NCI-H82 (cell line): ENCODE data around the gene CRELD1.
A peak's percentile ranks its signal among the peaks of the same experiment; 100 is the strongest.
"Not testable (repeated sequence)": the region's sequence is repeated elsewhere in the genome, so short reads cannot be mapped to it uniquely, and the experiment has no call there.

Source experiments
- DNase-seq: peaks from one replicate; lab custom pipeline; 2025; lab: John Stamatoyannopoulos, UW

The CRELD1 gene

DNA sequence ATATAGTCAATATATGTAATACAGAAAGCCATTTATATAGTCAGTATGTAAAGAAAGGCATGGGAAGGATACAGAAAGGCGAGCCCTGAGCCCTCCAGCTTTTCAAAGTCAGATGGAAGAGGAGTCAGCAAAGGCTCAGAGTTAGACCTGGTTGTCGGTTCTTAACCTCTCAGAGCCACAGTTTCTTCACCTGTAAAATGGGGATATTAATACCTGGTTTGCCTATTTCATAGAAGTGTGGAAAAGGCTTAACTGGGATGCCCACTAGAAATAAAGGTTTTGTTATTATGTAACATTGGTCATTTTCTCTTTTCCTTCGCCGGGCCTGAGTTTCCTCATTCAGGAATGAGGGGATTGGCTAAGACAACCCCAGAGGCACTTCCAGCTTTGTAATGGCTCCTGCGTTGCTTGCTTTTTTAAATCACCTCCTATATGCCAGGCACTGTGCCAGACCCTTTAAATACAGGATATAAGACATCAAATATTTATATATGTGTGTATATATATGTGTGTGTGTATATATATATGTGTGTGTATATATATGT lies 2.4 kb downstream of the CRELD1 start:
- no peak for DNase-seq

DNA sequence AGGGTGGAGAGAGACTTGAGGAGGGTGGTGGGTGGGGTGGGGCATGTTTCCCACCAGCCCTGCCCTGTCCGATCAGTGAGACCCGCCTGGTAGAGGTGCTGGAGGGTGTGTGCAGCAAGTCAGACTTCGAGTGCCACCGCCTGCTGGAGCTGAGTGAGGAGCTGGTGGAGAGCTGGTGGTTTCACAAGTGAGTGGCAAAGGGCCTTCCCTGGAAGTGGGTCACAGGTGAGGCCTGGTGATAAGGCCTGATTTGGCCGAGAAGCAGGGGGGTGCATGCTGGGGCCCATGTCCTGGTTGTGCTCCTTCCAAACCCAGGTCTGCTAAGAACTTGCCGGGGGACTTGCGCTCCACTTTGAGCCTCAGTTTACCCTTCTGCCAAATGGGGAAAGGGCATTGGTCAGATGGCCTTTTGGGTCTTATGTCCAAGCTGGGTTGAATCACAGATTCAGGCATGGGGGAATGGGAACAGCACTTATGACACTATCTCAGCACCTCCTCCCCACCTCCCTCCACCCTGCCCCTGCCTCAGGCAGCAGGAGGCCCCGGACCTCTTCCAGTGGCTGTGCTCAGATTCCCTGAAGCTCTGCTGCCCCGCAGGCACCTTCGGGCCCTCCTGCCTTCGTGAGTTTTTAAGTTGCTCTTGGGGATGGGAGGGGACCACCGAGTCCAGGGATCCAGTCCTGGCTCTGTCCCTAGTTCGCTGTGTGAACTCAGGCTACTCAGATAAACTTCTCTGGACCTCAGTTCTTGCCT lies 4.0 kb downstream of the CRELD1 start:
- DNase-seq = no peak

DNA sequence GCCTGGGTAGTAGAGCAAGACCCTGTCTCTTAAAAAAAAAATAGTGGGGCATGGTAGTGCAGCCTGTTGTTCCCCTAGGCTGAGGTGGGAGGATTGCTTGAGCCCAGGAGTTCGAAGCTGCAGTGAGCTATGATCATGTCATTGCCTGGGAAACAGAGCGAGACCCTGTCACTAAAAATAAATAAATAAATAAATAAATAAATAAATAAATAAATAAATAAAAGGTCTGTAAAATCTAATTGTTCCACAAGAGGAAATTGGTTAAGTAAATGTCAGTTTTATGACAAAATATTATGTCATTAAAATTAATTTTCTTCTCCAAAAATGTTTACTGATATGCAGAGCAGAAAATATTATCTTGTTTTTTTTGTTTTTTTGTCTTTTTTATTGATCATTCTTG lies 5.3 kb downstream of the CRELD1 start:
- DNase-seq = no peak

DNA sequence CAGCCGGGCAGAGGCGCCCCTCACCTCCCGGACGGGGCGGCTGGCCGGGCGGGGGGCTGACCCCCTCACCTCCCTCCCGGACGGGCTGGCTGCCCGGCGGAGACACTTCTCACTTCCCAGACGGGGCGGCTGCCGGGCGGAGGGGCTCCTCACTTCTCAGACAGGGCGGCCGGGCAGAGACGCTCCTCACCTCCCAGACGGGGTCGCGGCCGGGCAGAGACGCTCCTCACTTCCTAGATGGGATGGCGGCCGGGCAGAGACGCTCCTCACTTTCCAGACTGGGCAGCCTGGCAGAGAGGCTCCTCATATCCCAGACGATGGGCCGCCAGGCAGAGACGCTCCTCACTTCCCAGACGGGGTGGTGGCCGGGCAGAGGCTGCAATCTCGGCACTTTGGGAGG lies 6.3 kb downstream of the CRELD1 start:
- not testable (repeated sequence) for DNase-seq

DNA sequence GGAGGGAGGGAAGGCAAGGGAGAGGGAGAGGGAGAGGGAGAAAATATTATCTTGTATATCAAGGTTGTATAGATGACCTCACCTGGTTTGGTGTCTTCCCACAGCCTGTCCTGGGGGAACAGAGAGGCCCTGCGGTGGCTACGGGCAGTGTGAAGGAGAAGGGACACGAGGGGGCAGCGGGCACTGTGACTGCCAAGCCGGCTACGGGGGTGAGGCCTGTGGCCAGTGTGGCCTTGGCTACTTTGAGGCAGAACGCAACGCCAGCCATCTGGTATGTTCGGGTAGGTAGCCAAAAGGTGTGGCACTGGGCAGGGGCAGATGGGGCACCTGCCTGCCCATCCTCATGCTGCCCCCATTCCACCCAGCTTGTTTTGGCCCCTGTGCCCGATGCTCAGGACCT lies 7.1 kb downstream of the CRELD1 start:
- DNase-seq = no peak

DNA sequence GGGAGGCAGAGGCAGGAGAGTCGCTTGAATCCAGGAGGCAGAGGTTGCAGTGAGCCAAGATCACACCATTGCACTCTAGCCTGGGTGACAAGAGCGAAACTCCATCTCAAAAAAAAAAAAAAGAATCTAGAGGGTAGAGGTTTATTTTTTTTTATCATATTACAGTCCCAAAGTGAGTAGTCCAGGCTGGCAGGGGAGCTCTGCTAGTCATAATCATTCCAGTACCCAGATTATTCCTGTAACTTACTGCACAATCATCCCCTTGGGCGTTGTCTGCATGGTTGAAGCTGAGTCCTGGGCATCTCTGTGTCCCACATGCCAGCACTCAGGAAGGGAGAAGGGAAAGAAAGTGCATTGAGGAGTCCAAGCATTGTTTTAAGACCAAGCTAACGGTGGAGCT lies 8.5 kb downstream of the CRELD1 start:
- DNase-seq = no peak

DNA sequence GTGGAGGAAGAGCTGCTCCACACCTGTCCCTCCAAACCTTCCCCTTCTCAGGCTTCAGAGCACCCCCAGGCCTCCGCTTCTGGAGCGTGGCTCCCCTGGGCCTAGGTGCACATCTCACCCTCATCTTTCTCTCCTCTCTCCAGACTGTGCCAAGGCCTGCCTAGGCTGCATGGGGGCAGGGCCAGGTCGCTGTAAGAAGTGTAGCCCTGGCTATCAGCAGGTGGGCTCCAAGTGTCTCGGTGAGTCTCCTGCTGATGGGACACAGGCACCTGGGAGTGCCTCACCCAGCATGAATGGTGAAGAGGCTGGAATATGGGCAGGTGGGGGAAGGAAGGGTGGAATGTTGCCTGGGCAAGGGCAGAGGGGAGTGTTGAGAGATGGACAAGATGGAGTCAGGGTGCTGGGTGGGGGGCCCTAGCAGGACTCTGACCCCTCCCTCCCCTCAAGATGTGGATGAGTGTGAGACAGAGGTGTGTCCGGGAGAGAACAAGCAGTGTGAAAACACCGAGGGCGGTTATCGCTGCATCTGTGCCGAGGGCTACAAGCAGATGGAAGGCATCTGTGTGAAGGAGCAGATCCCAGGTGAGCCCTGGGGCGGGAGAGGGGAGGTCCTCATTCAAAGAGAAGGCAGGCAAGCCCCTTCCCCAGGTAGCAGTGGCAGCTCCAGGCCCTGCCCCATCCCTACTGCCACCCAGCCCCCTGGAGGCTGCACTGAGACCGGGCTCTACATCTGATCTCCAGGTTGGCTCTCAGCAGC lies 9.5 kb downstream of the CRELD1 start:
- no peak for DNase-seq

DNA sequence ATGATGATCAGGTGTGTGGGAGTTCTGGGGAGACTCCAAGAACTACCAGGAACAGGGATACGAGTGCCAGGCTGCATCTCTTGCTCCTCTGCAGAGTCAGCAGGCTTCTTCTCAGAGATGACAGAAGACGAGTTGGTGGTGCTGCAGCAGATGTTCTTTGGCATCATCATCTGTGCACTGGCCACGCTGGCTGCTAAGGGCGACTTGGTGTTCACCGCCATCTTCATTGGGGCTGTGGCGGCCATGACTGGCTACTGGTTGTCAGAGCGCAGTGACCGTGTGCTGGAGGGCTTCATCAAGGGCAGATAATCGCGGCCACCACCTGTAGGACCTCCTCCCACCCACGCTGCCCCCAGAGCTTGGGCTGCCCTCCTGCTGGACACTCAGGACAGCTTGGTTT lies 10.6 kb downstream of the CRELD1 start:
- DNase-seq = no peak

DNA sequence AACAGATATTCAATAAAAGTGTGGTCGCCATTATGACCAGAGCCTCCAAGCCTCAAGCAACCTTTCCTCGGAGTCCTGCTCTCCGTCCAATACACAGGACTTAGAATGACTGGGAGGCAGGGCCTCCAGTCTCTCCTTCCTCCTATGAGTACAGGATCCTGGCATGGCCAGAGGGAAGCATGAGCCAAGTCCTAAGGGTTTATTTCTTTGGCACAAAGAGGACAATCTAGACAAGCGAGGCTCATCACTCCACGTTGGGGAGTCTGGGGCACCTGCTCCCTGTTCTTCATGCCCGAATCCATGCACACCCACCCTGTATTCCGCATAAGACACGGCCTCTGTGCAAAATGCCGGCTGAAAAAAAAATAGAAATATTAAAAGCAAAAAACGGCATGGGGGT lies 11.7 kb downstream of the CRELD1 start:
- DNase-seq = no peak

DNA sequence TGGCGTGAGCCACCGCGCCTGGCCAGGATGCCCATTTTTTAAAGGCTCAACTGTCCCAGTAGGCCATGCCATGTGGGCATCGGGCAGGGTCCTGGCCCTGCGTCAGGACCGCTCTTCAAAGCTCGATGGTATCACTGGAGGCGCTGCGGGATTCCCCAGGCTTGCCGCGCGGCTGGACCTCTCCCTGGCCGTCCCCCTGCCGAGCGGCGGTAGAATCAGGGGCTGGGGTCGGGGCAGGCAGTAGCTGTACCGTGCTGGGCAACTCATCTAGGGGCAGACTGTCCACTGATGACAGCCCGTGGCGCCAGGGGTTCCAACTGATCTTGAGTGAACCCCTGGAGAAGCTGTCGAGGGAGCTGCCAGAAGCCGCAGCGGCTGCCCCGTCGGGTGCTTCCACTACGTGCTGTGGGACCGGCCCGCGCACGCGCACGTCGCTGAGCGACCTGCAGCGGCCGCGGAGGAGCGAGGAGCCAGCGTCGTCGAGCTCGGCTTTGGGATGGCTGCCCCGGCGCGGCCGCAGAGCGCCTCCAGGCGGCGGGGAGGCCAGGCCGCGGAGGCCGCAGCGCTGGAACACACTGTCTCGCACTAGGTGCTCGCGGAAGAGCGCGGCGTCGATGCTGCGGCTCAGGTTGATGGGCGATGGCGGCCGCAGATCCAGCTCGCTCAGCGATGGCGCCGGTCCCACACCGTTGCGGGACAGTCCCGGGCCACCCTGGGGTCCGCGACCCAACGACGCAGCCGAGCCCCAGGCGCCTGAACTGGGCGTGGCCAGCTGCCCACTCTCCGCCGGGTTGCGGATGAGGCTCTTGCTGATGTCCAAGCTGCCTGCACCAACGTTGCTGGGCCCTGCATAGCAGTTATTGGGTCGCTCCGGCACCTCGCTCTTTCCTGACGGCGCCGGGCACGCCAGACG lies 12.7 kb downstream of the CRELD1 start:
- DNase-seq = peak; percentile 91

DNA sequence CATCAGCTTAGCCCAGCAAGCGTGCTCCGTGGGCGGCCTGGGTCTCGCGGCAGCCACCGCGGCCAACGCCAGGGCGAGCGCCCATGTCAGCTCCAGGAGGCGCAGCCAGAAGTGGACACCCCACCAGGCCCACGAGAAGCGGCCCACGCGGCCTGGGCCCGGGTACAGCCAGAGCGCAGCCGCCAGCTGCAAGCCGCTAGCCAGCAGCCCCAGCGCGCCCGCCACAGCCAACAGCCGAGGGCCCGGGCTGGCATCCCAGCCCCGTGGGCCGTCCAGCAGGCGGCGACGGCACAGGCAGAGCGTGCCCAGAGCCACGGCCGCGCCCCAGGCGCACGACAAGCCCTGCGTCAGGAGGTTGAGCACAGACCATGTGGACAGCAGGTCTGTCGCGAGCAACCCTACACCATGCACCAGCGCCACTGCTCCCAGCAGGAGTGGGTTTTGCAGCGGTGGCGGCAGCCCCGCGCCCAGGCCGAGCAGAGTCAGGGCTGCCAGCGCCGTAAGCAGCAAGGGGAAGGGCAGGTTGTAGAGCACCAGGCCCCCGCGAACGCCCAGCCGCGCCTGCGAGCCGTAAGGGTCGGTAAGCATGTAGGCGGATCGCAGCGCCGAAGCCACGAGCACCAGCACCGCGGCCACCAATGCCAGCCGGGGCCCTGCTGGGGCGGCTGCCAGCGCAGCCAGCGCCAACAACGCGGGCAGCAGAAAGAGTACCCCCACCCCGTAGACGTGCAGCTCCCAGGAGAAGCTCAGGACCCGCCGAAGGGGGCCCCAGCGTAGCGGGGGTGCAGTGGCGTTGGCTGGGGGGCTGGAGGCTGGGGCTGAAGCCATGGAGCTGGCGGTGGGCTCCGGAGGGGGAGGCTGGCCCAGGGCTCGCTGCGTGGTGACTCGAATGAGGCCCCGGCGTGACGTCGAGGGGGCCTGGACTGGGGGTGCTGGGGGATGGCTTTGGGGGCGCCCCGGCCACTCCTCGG lies 13.7 kb downstream of the CRELD1 start:
- peak; percentile 85 for DNase-seq

DNA sequence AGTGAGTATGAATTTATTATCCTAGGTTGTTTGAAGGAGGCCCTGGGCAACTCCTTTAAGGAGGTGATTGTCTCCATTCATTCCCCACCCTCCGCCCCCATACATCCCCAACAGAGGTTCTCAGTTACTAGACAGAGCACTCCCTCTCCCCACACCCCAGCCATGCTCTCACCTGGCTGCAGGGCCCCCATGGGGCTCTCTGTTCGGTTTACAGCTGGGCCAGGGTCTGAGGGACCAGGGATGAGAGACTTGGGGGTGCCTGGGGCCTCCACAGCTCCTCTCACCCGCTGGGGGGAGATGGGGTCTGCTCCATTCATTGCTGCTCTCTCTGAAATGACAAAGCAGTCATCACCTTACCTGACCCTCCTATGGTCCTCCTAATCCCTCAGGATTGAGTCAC lies 15.0 kb downstream of the CRELD1 start:
- DNase-seq = no peak

DNA sequence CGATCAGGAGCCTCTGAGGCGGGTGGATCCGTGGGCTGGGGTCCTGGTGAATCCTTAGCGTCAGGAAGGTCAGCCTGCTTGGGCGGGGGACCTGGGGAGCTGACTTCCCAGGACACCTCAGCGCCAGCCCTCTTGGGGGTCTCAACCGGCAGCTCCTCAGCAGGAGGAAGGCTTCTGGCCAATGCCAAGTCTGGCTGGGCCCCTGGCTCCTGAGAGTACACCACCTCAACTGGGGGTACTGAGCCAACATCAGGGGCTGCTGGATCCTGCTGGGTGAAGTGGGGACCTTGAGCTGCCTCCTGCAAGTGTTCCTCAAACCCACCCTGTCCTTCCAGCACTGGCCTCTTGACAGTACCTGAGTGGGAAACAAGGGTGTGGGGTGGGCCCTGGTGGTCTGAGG lies 15.5 kb downstream of the CRELD1 start:
- no peak for DNase-seq

DNA sequence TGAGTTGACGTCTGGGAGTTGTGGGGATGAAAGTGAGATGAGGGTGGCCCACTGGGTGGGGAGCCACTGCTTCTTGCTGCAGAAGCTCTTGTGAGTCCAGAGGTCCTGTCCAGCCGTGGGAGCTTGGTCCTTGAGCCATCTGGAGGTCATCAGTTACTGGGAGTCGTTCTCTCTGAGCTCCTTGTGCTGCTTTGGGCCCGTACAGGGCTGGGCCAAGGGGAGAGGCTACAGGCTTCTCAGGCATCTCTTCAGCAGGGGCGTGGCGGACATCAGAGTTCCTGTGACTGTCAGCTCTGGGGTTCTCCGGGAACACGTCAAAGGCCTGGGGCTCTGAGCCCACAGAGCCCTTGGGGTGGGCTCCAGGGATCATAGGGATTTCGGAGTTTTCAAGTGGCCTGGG lies 16.0 kb downstream of the CRELD1 start:
- no peak for DNase-seq

DNA sequence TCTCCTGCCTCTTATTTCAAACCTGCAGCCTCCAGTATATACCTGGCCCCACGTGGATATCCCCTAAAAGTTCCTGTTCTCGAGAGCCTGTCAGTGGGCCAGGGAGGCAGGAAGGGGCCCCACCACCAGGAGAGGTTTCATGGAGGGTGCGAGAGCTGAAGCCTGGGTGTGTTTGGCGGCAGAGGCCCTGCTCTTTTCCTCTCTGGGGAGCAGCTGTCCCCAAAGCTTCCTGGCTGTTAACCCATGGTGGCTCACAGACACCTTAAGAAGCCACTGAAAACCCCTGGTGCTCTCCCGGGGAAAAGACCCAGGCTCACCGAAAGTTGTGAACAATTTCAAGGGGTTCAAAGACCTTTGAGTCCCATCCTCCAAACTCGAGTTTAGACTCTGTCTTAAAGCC lies 17.5 kb downstream of the CRELD1 start:
- no peak for DNase-seq

DNA sequence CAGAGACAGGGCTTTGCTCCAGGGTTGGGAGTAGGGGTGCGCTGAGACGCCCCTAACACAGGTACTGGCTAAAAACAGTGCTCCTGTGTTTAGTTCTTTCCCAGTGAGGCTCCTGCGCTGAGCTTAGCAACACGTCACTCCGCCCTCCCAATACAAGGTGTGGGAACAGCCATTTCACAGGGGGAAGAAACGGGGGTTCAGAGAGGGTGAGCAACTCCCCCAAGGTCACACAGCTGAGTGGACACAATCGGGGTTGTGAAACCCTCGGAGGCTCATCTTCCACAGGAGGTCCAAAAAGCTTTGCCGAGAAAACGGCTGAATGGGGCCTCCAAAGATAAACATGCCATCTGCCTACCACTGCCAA lies 17.9 kb downstream of the CRELD1 start:
- no peak for DNase-seq

DNA sequence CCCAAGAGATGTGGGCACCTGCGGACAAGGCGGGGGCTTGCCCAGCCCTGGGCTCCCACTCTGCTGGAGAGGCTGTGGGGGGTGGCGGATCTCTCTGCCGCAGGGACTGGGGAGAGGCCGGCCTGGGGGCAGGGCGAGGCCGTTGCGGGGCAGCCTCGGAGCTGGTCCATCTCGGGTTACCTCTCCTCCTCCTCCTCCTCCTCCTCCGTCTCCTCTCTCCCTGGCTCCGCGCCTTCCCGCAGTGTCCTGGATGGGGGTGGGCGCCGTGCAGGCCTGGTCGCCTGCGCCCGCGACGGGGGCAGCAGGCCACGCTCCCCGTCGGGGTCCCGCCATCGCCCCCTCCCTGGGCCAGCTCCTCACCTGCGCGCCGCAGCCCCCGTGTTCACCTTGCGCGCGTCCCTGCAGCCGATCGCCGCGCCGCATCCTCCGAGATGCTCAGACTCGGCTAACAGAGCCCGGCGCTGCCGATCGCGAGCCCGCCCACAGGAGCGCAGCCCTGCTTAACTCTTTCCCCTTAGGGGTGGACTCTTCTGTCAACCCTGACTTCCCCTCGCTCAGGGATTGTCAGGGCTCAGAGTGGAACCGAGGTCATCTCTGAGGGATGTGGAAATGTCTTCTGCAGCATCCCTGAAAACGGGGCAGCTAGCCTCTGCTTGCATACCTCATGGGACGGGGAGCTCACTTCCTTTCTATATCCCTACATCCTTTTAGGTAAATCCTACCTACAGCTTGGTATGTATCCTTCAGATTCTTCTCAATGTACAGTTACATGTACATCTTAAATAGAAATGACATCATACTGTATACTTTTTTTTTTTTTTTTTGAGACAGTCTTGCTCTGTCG lies 18.6 kb downstream of the CRELD1 start, which contains the start of gene PRRT3:
Gene PRRT3 (minus strand): TSS at position 447 of the 844 bp plus-strand sequence. CDS start 2,293 bp downstream, outside the sequence.
- peak; percentile 10 for DNase-seq

DNA sequence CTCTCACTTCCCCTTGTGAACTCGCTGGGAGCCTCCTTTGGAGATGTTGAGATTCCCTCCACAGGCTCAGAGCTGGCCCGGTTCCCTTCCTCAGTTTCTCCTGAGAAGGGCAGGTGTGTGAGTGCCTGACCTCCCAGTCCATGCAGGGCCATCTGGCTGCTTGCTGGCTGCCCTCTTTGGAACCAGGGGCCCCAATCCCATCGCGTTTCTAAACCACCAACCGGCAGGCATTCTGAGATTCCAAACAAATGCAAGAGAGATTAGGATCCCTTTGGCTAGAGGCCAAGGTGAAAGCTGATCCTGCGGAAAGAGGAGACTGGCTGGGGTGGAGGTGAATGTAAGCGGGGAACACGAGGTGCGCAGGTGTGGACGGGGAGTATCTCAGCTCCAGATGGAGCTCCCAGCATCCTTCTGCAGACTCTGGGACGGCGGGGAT lies 21.5 kb downstream of the CRELD1 start:
- DNase-seq = peak; percentile 94

DNA sequence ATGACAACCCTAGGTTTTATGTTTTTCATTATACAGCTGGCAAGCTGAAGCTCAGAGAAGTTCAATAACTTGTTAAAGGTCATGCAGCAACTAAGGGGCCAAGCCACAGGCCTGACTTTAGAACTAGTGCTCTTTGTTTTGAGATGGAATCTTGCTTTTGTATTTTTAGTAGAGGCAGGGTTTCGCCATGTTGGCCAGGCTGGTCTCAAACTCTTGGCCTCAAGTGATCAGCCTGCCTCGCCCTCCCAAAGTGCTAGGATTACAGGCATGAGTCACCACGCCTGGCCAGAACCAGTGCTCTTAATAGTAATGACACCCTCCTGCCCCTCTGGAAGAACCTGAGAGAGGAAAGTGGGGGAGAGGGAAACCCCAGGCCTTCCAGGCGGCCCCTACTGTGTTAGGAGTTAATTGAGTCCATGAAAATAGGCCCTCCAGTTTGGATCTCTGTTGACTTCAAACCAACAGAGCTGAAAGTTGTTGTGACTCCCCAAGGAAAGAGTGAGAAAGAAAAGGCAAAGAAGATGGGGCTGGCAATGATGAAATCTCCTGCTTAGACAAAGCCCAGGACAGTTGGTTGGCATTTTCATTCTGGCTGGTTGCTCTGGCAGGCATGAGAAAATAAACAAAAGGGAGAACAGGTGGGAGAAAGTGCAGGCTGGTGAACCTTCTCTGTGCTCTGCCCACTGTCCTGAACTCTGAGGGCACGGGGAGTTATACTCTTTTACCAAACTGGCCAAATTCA lies 22.1 kb downstream of the CRELD1 start:
- DNase-seq = no peak
